GM19468 (cell line): ENCODE data around the gene HSD3B2.

Source experiments
- ATAC-seq: cut with Tn5 transposase; IDR thresholded peaks from one replicate; pipeline ENCODE4 v1.9.1; 2021; ENCODE audit warnings: mild to moderate bottlenecking, moderate library complexity, moderate number of reproducible peaks; ENCODE audit not compliant: unreplicated experiment; ENCODE audit errors: extremely low read depth

Gene HSD3B2

GRCh38 chr1:119394085-119394484 is 20.9 kb upstream of the HSD3B2 start:
- ATAC-seq, result no peak

GRCh38 chr1:119396982-119397381 is 18.0 kb upstream of the HSD3B2 start:
- ATAC-seq, result no peak

GRCh38 chr1:119397986-119398385 is 17.0 kb upstream of the HSD3B2 start:
- ATAC-seq, result no peak

GRCh38 chr1:119404736-119405135 is 10.2 kb upstream of the HSD3B2 start:
- ATAC-seq, result no peak

GRCh38 chr1:119409731-119410130 is 5.2 kb upstream of the HSD3B2 start:
- ATAC-seq, result no peak

- ATAC-seq, result no peak
Measured at GRCh38 chr1:119410961-119411360, 4.0 kb upstream of the HSD3B2 start.

GRCh38 chr1:119416006-119416640 is 1.2 kb downstream of the HSD3B2 start:
- no peak for ATAC-seq

- no peak for ATAC-seq
Measured at GRCh38 chr1:119419109-119419508, 4.2 kb downstream of the HSD3B2 start.

- ATAC-seq, result no peak
Measured at GRCh38 chr1:119420638-119421037, 5.7 kb downstream of the HSD3B2 start.

- no peak for ATAC-seq
Measured at GRCh38 chr1:119422631-119423030, 7.7 kb downstream of the HSD3B2 start.

- no peak for ATAC-seq
Measured at GRCh38 chr1:119428991-119429390, 14.0 kb downstream of the HSD3B2 start.

GRCh38 chr1:119429687-119430086 is 14.7 kb downstream of the HSD3B2 start:
- ATAC-seq, result no peak

- no peak for ATAC-seq
Measured at GRCh38 chr1:119430486-119430885, 15.5 kb downstream of the HSD3B2 start.

- ATAC-seq, result no peak
Measured at GRCh38 chr1:119431836-119432235, 16.9 kb downstream of the HSD3B2 start.

GRCh38 chr1:119435052-119435451 is 20.1 kb downstream of the HSD3B2 start:
- ATAC-seq, result no peak

GRCh38 chr1:119438761-119439160 is 23.8 kb downstream of the HSD3B2 start:
- no peak for ATAC-seq

GRCh38 chr1:119440721-119441307 is 25.9 kb downstream of the HSD3B2 start:
- no peak for ATAC-seq

- ATAC-seq, result no peak
Measured at GRCh38 chr1:119442756-119443155, 27.8 kb downstream of the HSD3B2 start.

GRCh38 chr1:119446321-119446720 is 31.4 kb downstream of the HSD3B2 start:
- ATAC-seq, result no peak

GRCh38 chr1:119447344-119448126 is 32.6 kb downstream of the HSD3B2 start:
- ATAC-seq, result no peak

- ATAC-seq, result no peak
Measured at GRCh38 chr1:119448127-119448511, 33.2 kb downstream of the HSD3B2 start.
